Right ventricle myocardium inferior (tissue), 1 donor: ENCODE data around the gene SCAMP4. TPM values are rescaled to one million over a fixed set of nuclear protein-coding genes. Genes with fewer than 3 reads are reported as not detected.

Source experiments
- ATAC-seq: fragments of 200-7000 bp; cut with Tn5 transposase; one replicate; pipeline ENCODE4 v1.9.1; 2020; ENCODE audit warnings: mild to moderate bottlenecking, moderate library complexity
- DNase-seq: peaks from one replicate; pipeline ENCODE4 v3.0.0; 2021; ENCODE audit errors: missing footprints
- intact Hi-C: fragments of 100-400 bp; cut with DNase I; formaldehyde crosslinking; loops from one replicate; pipeline ENCODE4 v1.11.0; 2022
- total RNA-seq: library from RNA; stranded (reverse); fragmentation: NEBNext Ultra II Directional; extraction: Animal tissue kit (Norgen Biotek cat#: 25700); gene quantifications from one replicate; pipeline ENCODE4 v1.2.1, GENCODE V29; 2021
- donor health status: DM: no; HTN: yes; CAD: no; lungs with severe emphysema.

The SCAMP4 gene
- total RNA-seq, 1 donor from 2014 or later: 17.9 TPM

DNA sequence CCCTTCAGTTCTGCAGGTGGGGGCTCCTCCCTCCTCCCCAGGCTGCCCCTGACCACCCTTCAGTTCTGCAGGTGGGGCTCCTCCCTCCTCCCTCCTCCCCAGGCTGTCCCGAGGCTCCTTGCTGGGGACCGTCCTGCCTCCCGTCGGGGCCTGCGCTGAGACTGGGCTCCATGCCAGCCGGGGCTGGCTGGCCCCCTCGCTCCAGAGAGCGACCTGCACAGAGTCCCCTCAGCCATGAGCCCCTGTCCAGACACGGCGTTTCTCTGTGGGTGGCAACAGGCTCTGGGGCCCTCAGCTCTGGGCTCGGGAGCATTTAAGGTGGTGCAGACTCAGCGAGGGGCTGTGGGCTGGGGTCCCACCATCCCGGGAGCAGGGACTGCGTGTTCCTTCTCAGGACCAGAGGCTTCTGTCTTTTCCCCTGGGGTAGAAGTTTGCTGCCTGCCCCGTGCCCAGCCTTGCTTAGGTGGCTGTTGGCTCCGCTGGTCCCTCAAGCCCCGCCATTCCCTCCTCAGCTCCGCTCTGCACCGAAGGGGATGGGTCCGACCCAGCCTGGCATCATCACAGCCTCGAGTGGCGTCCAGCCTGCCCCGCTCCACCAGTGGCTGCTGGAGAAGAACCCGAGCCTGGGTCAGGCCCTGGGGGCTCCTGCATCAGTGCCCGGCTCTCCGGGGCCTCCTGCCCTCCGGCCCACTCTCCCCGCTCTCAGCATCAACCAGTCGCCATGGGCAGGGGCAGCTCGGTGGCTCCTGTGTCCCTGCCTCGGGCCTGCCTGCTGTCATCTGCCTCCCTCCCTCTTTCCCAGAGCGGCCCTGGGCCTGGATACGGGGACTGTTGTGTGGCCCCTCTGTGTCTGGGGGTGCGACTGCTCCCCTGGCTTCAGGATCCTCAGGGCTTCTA lies 63.3 kb downstream of the SCAMP4 start:
- no peak for ATAC-seq
- no peak for DNase-seq
- intact Hi-C loops: no loop called here

DNA sequence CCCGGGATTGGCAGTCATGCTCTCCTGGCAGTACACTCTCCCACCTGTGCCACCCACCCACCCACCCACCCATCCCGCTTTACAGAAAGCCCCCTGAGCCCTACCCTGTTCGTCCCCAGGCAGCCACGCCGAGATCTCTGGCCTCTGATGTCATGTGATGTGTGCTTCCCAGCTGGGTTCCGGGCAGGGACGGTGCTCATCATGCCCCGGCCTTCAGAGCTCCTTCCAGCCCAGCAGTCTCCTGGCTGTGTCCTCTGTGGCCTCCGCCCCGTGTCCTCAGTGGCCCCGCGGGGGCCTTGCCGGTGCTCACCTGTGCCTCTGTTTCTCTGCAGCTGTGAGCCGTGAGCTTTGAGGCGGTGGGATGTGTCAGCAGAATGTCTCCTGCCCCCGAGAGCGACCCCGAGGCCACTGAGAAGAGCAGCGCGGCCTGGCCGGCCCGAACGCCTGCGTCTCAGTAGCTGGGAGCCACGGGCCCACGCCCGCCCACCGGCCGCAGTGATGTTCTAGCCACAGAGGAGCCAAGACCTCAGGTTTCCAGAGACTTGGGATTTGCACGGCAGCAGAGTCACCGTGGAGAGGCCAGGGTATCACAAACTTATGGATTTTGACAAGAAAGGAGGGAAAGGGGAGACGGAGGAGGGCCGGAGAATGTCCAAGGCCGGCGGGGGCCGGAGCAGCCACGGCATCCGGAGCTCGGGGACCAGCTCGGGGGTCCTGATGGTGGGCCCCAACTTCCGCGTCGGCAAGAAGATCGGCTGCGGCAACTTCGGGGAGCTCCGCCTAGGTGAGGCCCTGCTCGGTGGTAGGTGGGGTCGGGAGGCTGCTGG lies 64.2 kb downstream of the SCAMP4 start:
- intact Hi-C loops: no loop called here
- ATAC-seq (no peak), DNase-seq (no peak)

DNA sequence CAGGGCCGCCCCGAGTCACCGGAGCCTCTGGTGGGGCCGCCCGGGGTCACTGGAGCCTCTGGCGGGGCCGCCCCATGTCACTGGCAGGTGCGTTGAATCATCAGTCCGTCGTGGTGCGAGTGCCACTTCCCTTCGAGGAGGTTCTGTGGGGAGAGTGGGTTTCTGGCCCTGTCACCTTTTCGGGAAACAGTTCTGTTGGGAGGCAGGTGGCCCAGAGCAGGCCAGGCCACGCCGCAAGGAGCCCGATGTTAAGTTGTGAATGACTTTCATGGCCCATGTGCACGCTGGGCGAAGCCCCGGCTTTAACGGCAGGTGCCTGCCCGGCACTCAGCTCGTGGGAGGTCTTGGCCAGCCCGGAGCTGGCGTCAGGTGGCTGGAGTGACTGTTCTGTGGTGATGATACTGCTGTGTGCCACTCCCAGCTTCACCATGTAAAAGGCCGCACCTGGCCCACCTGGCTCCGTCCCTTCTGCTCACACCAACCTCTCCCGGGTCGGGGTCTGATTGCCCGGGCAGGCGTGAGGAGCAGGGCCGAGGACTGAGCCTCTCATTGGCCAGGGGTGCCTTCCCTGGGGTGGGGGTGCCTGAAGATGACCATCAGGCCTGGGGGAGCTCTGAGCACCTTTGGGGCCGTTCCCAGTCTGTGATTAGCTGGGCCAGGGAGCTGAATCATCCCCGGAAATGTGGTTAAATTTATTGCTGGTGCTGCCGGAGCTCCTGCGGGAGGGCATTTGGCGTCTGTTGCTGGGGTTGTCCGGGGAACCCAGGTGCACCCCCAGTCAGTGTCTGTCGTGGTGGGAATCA lies 65.0 kb downstream of the SCAMP4 start:
- DNase-seq (no peak), ATAC-seq (no peak)
- intact Hi-C loops: no loop called here

DNA sequence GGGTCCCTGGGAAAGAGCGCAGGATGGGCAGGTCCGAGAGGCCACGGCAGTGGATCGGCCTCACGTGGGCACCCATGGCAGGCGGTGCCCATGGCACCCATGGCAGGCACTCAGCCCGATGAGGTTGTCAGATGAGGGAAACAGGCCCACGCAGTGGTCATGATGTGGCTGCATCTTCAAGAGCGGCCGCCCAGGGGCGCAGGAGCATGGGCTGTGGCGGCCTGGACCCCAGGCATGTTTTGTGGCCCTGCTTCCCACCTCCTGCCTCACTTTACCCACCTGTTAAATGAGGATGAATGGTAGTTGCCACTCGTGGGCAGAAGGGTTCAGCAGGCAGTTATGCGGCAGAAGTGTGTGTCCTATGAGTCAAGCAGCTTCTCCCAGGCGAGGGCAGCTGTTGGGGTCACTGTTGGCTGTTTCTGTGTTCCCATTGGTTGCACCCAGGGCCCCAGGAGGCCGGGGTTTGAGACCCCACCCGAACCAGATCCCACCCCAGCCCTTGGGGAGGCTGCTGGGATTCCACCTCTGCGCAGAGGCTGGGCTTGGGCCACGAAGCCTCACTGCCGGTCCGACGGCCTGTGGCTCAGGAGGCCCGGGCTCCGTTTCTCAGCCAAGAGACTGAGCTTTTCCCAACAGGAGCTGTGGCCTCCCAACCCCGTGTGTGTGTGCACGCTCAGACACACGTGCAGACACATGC lies 65.8 kb downstream of the SCAMP4 start:
- DNase-seq (no peak), ATAC-seq (no peak)
- intact Hi-C loops: no loop called here

DNA sequence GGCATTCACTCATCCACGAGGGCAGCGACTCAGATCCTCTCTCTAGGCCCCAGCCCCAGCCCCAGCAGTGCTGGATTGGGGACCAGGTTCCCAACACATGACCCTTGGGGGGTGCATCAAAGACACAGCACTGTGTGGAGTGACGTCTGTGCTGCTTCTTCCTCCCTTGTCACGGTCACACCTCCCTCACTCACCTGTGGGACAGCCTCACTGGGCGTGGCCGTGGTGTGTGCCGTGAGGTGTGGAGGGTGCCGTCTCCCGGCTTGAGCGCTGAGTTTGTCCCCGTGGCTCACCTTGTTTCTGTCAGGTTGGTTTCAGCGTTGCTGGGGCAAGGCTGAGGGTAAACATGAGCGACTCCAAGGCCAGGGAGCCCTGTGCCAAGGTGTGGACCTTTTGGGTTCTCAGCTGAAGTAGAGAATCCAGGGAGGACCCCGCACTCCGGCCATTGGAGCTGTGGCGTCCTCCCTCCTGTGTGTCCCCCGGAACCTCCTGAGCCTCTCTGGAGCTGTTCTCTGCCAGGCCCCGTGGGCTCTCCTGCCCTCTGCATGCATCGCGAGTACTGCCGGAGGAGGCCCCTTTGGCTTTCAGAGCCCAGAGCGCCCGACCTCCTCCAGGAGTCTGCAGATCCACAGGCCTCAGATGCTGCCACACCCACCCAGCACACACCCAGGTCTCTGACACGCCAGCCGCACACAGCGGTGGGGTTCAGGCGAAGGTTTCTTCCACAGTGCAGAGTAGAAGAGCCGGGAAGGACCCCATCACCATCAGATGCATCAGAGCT lies 69.4 kb downstream of the SCAMP4 start:
- intact Hi-C loops: no loop called here
- no peak for ATAC-seq
- no peak for DNase-seq

DNA sequence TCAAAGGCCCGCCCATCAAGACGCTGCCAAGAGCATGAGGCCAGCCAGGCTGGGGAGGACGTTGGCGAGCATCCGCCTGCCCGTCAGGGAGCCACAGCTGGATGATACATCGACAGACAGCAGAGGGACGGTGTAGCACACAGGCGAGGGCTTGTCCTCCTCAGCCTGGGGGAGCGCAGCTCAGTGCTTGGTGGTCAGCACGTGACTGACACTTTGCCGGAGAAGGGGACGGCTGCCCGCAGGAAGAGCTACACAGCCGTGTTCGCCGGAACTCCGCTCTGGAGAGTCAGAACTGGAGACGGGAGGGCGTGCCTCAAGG lies 69.9 kb downstream of the SCAMP4 start:
- intact Hi-C loops: no loop called here
- DNase-seq (no peak), ATAC-seq (no peak)

Other genes starting within 250 kb of the SCAMP4 start
- not detected for gene ONECUT3, start 151.9 kb upstream of the SCAMP4 start, total RNA-seq
- gene ATP8B3, start 93.1 kb upstream of the SCAMP4 start, total RNA-seq: 0.68 TPM
- gene REXO1, start 56.9 kb upstream of the SCAMP4 start, total RNA-seq: 17.8 TPM
- gene KLF16, start 41.8 kb upstream of the SCAMP4 start, total RNA-seq: 11.0 TPM
- 61.5 TPM for gene ABHD17A, start 19.9 kb upstream of the SCAMP4 start, total RNA-seq
- 1.6 TPM for gene ADAT3, start within 50 bp of the SCAMP4 start, total RNA-seq
- gene CSNK1G2, start 35.8 kb downstream of the SCAMP4 start, total RNA-seq: 23.6 TPM
- gene BTBD2, start 110.3 kb downstream of the SCAMP4 start, total RNA-seq: 48.7 TPM
- 234 TPM for gene MKNK2, start 145.8 kb downstream of the SCAMP4 start, total RNA-seq
- gene MOB3A, start 190.9 kb downstream of the SCAMP4 start, total RNA-seq: 14.3 TPM
- gene IZUMO4, start 191.5 kb downstream of the SCAMP4 start, total RNA-seq: 1.4 TPM
- 71.8 TPM for gene AP3D1, start 246.2 kb downstream of the SCAMP4 start, total RNA-seq